ENCODE results near the gene CUX1. TPM values are rescaled to one million over a fixed set of nuclear protein-coding genes. Genes with fewer than 3 reads are reported as not detected.

CUX1 gene
- total and polyA plus RNA-seq, 2 of the 13 experiments (the other 11 are each of a cell fraction or from before 2014, with no cell fraction given) = 13.7 to 14.9 TPM

DNA sequence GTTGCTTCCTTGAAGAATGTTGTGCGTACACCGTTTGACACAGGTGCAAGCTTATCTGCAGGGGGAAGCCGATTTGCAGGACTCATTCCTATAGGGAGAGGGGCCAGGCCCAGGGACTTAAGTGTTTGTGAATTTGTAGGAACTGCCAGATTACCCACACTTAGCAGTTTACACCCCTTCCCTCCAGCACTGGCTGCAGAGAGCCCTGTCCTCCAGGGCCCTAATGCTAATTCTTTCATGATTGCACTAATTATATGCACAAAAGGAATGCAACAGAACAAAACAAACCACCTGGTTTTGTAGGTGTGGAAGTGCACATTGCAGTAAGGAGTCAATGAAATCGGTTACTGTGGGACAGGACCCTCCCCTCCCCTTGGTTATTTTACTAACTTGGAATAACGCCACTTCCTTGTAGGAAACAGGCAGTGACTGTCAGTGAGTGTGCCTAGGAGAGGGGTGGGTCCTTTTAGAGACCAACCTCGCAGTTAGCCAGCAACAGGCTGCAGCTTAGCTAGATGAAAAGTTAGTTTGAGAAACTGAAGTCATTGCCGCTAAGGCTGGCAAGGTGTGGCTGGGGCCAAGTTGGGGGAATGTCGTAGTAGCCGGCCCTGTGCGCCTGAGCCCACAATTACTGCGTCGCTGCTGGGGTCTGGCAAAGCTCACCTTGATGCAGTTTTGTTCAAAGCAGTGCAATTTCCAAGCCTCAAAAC lies 60.6 kb downstream of the CUX1 start (continued):
- TF ChIP-seq SNAPC4 (CRISPR knock-in tag; IDR thresholded peaks at IDR 0.05) (no peak), ZNF788 (CRISPR knock-in tag; IDR thresholded peaks at IDR 0.05; ENCODE audit: borderline replicate concordance) (no peak)

DNA sequence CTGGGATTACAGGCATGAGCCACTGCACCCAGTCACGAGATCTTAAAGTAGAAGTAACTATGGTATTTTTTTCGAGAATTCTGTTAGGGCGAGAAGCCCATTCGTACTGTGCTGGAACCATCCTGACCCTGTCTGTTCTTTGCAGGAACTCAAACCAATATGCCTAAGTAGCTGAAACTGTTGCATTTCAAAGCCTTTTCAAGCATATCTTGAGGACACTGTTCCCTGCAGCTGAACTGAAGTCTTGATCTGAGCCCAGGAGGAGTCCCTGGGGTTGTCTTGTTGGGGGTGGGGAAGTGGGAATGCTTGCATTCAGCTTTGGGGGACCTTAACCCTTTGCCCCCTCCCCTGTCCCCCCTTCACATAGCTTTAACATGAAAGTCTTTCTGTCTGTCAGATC lies 61.5 kb downstream of the CUX1 start:
- Histone ChIP-seq H3K27me3 (ENCODE audit: control insufficient read depth in 1 of 2, insufficient read depth in 2 of 2, low read length in 2 of 2) (no peaks in the 10 kb centered on the region), H3K79me2 (ENCODE audit: insufficient read depth, low read length) (peaks cover 60% of the 10 kb centered on the region), H3K4me3 (replicated peaks in 1 of 3; ENCODE audit: insufficient read depth in 1 of 3, low read depth in 2 of 3, low read length in 3 of 3) (no peak overlapping the region), H3K9me3 (ENCODE audit: low read length) (no peaks in the 10 kb centered on the region), H3K36me3 (replicated peaks in 1 of 2; ENCODE audit: control insufficient read depth in 1 of 2, insufficient read depth in 2 of 2, low read length in 2 of 2) (no peaks in the 10 kb centered on the region), H3K27ac (ENCODE audit: extremely low read length, insufficient read depth, low read length) (no peak overlapping the region), H3K4me2 (ENCODE audit: low read depth, low read length) (no peak overlapping the region), H3K4me1 (ENCODE audit: insufficient read depth, low read length) (peaks cover 60% of the 10 kb centered on the region), H2AFZ (ENCODE audit: low read length) (no peak overlapping the region), H4K20me1 (ENCODE audit: insufficient read depth, low read length) (peaks cover 11% of the 10 kb centered on the region), H3K9ac (ENCODE audit: insufficient read depth, low read depth, low read length) (no peak overlapping the region)
- CTCF ChIA-PET (ENCODE audit: low intra/inter-chr PET ratio, low total read pairs) = no interaction called here
- no TSS peak for BruUV-seq (replicated peaks)
- ATAC-seq = no peak
- TF ChIP-seq ESRRA (CRISPR knock-in tag; IDR thresholded peaks at IDR 0.05; ENCODE audit: low read depth) = no peak
- TF ChIP-seq JDP2 (CRISPR knock-in tag; IDR thresholded peaks at IDR 0.05; ENCODE audit: borderline replicate concordance) = no peak
- no peak for TF ChIP-seq SIX1 (CRISPR knock-in tag; IDR thresholded peaks at IDR 0.05; ENCODE audit: borderline replicate concordance)
- no peak for FAIRE-seq
- POLR2A ChIA-PET = no interaction called here
- DNase-seq (ENCODE audit: low spot score) = no peak
- intact Hi-C loops (cut with micrococcal nuclease; ENCODE audit: unreplicated experiment) = no loop called here
- WGBS (ENCODE audit: low lambda C conversion rate) = 95% methylated on average over 4 of the region's 4 CpGs
- in situ Hi-C loops (cut with HindIII; ENCODE audit: extremely low pct_ligation_motif_present, low pct_unique_long_range_greater_than_20kb) = no loop called here
